Measurements from ENCODE around the gene CGB7. TPM values are rescaled to one million over a fixed set of nuclear protein-coding genes. Genes with fewer than 3 reads are reported as not detected.

Gene CGB7
- total and polyA plus RNA-seq, 9 of the 15 experiments (the other 6 are each of a cell fraction or from before 2014, with no cell fraction given): not detected

DNA sequence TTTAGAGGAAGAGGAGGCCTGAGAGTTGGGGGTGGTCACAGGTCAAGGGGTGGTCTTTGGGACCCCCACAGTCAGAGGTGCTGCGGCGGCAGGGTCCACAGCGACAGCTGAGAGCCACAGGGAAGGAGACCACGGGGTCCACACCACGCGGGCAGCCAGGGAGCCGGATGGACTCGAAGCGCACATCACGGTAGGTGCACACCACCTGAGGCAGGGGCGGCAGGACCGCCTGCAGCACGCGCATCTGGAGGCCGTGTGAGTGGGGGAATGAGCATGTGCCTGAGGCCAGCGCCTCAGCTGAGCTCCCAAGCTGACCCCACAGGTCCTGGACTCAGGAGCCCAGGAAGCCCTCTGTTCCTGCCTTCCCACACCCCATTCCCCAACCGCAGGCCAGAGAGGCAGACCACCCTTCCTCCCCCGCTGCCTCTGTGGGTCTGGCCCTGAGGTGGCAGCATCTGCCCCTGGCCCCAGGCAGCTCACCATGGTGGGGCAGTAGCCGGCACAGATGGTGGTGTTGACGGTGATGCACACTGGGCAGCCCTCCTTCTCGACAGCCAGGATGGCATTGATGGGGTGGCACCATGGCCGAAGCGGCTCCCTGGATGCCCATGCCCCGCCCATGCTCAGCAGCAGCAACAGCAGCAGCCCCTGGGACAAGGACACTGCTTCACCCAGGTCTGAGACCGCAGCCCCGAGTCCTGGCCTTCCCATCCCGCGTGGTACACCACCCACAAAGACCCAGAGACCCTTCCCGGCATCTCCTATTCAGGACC lies 41.3 kb downstream of the CGB7 start:
- FAIRE-seq (no peak), ATAC-seq (no peak), DNase-seq (ENCODE audit: extremely low read depth in 1 of 4, low spot score in 3 of 4) (no peak)
- Histone ChIP-seq H3K4me2 (ENCODE audit: insufficient read depth, low read length) (no peak overlapping the region), H3K4me3 (no peak overlapping the region), H3K27ac (ENCODE audit: extremely low read depth, low read depth, low read length) (no peak overlapping the region), H3K79me2 (ENCODE audit: control insufficient read depth, insufficient read depth, low read length) (no peaks in the 10 kb centered on the region), H3K9ac (ENCODE audit: insufficient read depth in 1 of 2, low read depth in 2 of 2, low read length in 2 of 2) (no peak overlapping the region), H4K20me1 (replicated peaks; ENCODE audit: control insufficient read depth, insufficient read depth, low read length) (peaks cover 12% of the 10 kb centered on the region; the same call in 1 of the 2 replicates), H3K36me3 (ENCODE audit: control insufficient read depth, insufficient read depth, low read length) (peaks cover 51% of the 10 kb centered on the region; the same call in 2 of the 3 replicates), H3K4me1 (replicated peaks in 1 of 2; ENCODE audit: control insufficient read depth in 2 of 2, insufficient read depth in 2 of 2, low read length in 2 of 2) (peaks cover 21 to 63% of the 10 kb centered on the region in 2 experiments; a peak in 4 of 5 replicates), H3K9me3 (replicated peaks; ENCODE audit: control insufficient read depth, insufficient read depth, low read depth, low read length) (no peaks in the 10 kb centered on the region), H3K9me1 (ENCODE audit: control insufficient read depth, insufficient read depth, low read length) (peaks cover 7% of the 10 kb centered on the region), H3K27me3 (ENCODE audit: control insufficient read depth in 2 of 2, insufficient read depth in 2 of 2, low read length in 2 of 2) (no peaks in the 10 kb centered on the region), H2AFZ (ENCODE audit: low read depth, low read length) (no peak overlapping the region)
- WGBS (ENCODE audit: insufficient coverage, low coverage, missing lambda C conversion rate): 91% methylated on average over 14 of the region's 29 CpGs
- intact Hi-C loops (cut with micrococcal nuclease) (no loop called here), in situ Hi-C loops (cut with MboI) (no loop called here)
- BruUV-seq (replicated peaks): no TSS peak
- ChIA-PET POLR2A (interaction anchor here (0.6 to 0.8 kb wide), 4 partner anchors 15 to 144 kb away, joined by 3 to 4 read pairs (median 4); partner anchors contain the start of genes GYS1, PPP1R15A and RUVBL2), CTCF (ENCODE audit: low intra/inter-chr PET ratio) (no interaction called here)
- no peak for TF ChIP-seq ZSCAN32 (CRISPR knock-in tag; IDR thresholded peaks at IDR 0.05)
- no peak for TF ChIP-seq ZNF217 (CRISPR knock-in tag; IDR thresholded peaks at IDR 0.05)
- TF ChIP-seq SMARCA4 (IDR thresholded peaks at IDR 0.05): no peak
- no peak for TF ChIP-seq ZNF143 (CRISPR knock-in tag; IDR thresholded peaks at IDR 0.05)
- TF ChIP-seq SUPT5H (IDR thresholded peaks at IDR 0.05): 0 out of 2 replicates have a peak, but pooled peaks have one; percentile 28
- TF ChIP-seq, protein P1, sequence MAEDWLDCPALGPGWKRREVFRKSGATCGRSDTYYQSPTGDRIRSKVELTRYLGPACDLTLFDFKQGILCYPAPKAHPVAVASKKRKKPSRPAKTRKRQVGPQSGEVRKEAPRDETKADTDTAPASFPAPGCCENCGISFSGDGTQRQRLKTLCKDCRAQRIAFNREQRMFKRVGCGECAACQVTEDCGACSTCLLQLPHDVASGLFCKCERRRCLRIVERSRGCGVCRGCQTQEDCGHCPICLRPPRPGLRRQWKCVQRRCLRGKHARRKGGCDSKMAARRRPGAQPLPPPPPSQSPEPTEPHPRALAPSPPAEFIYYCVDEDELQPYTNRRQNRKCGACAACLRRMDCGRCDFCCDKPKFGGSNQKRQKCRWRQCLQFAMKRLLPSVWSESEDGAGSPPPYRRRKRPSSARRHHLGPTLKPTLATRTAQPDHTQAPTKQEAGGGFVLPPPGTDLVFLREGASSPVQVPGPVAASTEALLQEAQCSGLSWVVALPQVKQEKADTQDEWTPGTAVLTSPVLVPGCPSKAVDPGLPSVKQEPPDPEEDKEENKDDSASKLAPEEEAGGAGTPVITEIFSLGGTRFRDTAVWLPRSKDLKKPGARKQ (CRISPR knock-in tag; IDR thresholded peaks at IDR 0.05): no peak
- no peak for TF ChIP-seq TAF7 (tag; IDR thresholded peaks at IDR 0.05)
- peak; percentile 24; the same call in 1 of the 2 replicates for TF ChIP-seq ZBTB7A (IDR thresholded peaks at IDR 0.05; ENCODE audit: borderline replicate concordance, control insufficient read depth, low read depth, low read length)
- TF ChIP-seq NR1H2 (CRISPR knock-in tag; IDR thresholded peaks at IDR 0.05): no peak
- TF ChIP-seq, protein P2, sequence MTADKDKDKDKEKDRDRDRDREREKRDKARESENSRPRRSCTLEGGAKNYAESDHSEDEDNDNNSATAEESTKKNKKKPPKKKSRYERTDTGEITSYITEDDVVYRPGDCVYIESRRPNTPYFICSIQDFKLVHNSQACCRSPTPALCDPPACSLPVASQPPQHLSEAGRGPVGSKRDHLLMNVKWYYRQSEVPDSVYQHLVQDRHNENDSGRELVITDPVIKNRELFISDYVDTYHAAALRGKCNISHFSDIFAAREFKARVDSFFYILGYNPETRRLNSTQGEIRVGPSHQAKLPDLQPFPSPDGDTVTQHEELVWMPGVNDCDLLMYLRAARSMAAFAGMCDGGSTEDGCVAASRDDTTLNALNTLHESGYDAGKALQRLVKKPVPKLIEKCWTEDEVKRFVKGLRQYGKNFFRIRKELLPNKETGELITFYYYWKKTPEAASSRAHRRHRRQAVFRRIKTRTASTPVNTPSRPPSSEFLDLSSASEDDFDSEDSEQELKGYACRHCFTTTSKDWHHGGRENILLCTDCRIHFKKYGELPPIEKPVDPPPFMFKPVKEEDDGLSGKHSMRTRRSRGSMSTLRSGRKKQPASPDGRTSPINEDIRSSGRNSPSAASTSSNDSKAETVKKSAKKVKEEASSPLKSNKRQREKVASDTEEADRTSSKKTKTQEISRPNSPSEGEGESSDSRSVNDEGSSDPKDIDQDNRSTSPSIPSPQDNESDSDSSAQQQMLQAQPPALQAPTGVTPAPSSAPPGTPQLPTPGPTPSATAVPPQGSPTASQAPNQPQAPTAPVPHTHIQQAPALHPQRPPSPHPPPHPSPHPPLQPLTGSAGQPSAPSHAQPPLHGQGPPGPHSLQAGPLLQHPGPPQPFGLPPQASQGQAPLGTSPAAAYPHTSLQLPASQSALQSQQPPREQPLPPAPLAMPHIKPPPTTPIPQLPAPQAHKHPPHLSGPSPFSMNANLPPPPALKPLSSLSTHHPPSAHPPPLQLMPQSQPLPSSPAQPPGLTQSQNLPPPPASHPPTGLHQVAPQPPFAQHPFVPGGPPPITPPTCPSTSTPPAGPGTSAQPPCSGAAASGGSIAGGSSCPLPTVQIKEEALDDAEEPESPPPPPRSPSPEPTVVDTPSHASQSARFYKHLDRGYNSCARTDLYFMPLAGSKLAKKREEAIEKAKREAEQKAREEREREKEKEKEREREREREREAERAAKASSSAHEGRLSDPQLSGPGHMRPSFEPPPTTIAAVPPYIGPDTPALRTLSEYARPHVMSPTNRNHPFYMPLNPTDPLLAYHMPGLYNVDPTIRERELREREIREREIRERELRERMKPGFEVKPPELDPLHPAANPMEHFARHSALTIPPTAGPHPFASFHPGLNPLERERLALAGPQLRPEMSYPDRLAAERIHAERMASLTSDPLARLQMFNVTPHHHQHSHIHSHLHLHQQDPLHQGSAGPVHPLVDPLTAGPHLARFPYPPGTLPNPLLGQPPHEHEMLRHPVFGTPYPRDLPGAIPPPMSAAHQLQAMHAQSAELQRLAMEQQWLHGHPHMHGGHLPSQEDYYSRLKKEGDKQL (CRISPR knock-in tag; IDR thresholded peaks at IDR 0.05; ENCODE audit: borderline replicate concordance): no peak
- TF ChIP-seq CBFA2T2 (conservative IDR thresholded peaks at IDR 0.05): no peak
- TF ChIP-seq ETV6 (IDR thresholded peaks at IDR 0.05; ENCODE audit: borderline replicate concordance in 1 of 2, low read depth in 2 of 2, low read length in 1 of 2): no peak
- TF ChIP-seq ETV6 (CRISPR knock-in tag; IDR thresholded peaks at IDR 0.05; ENCODE audit: borderline replicate concordance): no peak
- TF ChIP-seq CAMTA2 (CRISPR knock-in tag; conservative IDR thresholded peaks at IDR 0.05): no peak
- TF ChIP-seq POLR3A (IDR thresholded peaks at IDR 0.05; ENCODE audit: borderline replicate concordance, extremely low read depth, insufficient read depth, insufficient read length): no peak
- TF ChIP-seq ZNF436 (CRISPR knock-in tag; IDR thresholded peaks at IDR 0.05): no peak
